Measurements from ENCODE around the gene FYB2.

The FYB2 gene

DNA sequence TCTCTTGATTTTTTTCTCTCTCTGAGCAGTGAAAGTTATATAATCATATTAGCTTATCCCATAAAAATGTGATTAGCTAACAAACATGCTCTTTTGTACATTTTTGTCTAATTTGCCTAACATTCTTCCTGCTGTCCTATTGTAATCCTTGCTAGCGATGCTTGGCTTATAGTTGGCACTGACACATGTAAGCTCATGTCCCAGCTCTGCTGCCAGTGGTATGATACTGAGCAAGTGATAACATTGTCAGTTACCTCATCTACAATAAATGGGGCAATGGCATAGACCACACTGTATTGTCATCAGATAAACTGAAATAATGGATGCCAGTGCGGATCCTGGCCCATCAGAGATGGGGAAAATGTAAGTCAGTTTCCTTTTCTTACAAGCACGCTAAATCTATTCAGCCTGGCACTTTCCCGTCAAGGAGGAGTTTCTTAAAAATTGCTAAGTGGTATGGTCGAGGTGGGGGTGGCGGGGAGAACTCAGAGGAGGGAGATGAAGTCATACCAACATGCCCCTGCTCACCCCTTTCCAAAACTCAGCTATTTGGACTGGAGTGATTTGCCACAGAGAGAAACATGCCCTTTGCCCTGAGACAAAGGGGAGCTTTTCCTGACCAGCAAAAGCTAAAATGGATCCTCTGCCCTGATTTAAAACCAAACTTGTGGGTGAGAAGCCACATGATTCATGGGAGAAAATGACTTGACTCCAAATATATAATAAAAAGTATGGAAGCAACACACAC lies 1.3 kb downstream of the FYB2 start:
- Histone ChIP-seq H3K4me1 (ENCODE audit: control insufficient read depth, low read length) (no peaks in the 10 kb centered on the region), H3K4me2 (ENCODE audit: low read length) (no peak overlapping the region), H3K9me2 (replicated peaks; ENCODE audit: control insufficient read depth, low read length) (no peaks in the 10 kb centered on the region), H3K79me2 (ENCODE audit: control insufficient read depth, low read length) (no peaks in the 10 kb centered on the region), H3K4me3 (ENCODE audit: low read length) (no peak overlapping the region), H3K9me3 (ENCODE audit: control insufficient read depth, insufficient read depth, low read length) (no peaks in the 10 kb centered on the region), H4K20me1 (ENCODE audit: control insufficient read depth, insufficient read depth, low read depth, low read length) (no peaks in the 10 kb centered on the region), H3K27ac (ENCODE audit: low read depth, low read length) (no peak overlapping the region), H3F3A (ENCODE audit: control insufficient read depth, insufficient read depth) (no peaks in the 10 kb centered on the region), H3K36me3 (ENCODE audit: control insufficient read depth, low read length) (no peaks in the 10 kb centered on the region), H3K27me3 (ENCODE audit: control insufficient read depth, low read length) (peaks cover 3% of the 10 kb centered on the region; the same call in 1 of the 2 replicates)
- TF ChIP-seq, protein P1, sequence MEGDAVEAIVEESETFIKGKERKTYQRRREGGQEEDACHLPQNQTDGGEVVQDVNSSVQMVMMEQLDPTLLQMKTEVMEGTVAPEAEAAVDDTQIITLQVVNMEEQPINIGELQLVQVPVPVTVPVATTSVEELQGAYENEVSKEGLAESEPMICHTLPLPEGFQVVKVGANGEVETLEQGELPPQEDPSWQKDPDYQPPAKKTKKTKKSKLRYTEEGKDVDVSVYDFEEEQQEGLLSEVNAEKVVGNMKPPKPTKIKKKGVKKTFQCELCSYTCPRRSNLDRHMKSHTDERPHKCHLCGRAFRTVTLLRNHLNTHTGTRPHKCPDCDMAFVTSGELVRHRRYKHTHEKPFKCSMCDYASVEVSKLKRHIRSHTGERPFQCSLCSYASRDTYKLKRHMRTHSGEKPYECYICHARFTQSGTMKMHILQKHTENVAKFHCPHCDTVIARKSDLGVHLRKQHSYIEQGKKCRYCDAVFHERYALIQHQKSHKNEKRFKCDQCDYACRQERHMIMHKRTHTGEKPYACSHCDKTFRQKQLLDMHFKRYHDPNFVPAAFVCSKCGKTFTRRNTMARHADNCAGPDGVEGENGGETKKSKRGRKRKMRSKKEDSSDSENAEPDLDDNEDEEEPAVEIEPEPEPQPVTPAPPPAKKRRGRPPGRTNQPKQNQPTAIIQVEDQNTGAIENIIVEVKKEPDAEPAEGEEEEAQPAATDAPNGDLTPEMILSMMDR (IDR thresholded peaks at IDR 0.05; ENCODE audit: low read depth, low read length, poor library complexity, severe bottlenecking) = no peak
- no peak for TF ChIP-seq EZH2phosphoT487 (IDR thresholded peaks at IDR 0.05; ENCODE audit: borderline replicate concordance, low read length)

DNA sequence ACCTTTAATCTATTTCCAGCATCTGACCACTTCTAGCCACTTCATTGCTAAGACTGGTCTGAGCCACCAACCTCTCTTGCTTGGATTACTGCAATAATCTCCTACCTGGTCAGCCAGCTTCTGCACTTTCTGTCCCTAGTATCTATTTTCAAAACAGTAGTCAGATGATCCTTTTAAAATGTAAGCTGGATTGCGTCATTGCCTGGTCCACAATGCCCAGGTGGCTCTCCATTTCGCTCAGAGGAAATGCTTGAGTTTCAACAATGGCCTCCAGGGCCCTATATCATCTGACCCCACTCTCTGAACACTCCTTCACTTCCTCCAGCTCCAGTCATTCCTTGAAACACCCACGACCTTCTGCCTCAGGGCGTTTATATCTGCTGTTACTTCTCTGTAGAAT lies 2.3 kb downstream of the FYB2 start:
- no peaks in the 10 kb centered on the region for H3K9me3 ChIP-seq (ENCODE audit: control insufficient read depth, insufficient read depth, low read length)
- no peaks in the 10 kb centered on the region for H4K20me1 ChIP-seq (ENCODE audit: control insufficient read depth, insufficient read depth, low read depth, low read length)
- no peaks in the 10 kb centered on the region for H3K36me3 ChIP-seq (ENCODE audit: control insufficient read depth, low read length)
- no peaks in the 10 kb centered on the region for H3F3A ChIP-seq (ENCODE audit: control insufficient read depth, insufficient read depth)
- TF ChIP-seq, protein P1 (IDR thresholded peaks at IDR 0.05; ENCODE audit: low read depth, low read length, poor library complexity, severe bottlenecking) = no peak
- TF ChIP-seq EZH2phosphoT487 (IDR thresholded peaks at IDR 0.05; ENCODE audit: borderline replicate concordance, low read length) = no peak
- H3K4me2 ChIP-seq (ENCODE audit: low read length) = no peak overlapping the region
- H3K4me3 ChIP-seq (ENCODE audit: low read length) = no peak overlapping the region
- H3K9me2 ChIP-seq (replicated peaks; ENCODE audit: control insufficient read depth, low read length) = no peaks in the 10 kb centered on the region
- H3K27me3 ChIP-seq (ENCODE audit: control insufficient read depth, low read length) = peaks cover 3% of the 10 kb centered on the region; the same call in 1 of the 2 replicates
- no peaks in the 10 kb centered on the region for H3K4me1 ChIP-seq (ENCODE audit: control insufficient read depth, low read length)
- no peaks in the 10 kb centered on the region for H3K79me2 ChIP-seq (ENCODE audit: control insufficient read depth, low read length)
- no peak overlapping the region for H3K27ac ChIP-seq (ENCODE audit: low read depth, low read length)

DNA sequence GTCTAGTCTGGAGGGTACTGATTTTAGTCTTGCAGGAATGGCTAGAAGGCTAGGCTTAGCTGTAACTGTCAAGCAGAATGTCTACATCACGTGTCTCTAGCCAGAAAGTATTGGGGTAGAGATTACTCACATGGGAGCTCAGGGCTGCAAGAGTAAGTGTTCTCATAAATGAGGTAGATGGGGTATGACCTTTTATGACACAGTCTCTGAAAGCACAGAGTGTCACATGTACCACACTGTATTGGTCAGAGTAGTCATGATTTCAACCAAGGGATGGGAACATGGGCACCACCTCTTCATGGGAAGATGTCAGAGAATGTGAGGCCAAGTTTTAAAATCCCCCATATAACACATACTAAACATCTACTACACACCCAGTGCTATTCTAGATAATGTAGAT lies 2.9 kb downstream of the FYB2 start:
- H3K4me1 ChIP-seq (ENCODE audit: control insufficient read depth, low read length) = no peaks in the 10 kb centered on the region
- H3K36me3 ChIP-seq (ENCODE audit: control insufficient read depth, low read length) = no peaks in the 10 kb centered on the region
- TF ChIP-seq EZH2phosphoT487 (IDR thresholded peaks at IDR 0.05; ENCODE audit: borderline replicate concordance, low read length) = no peak
- no peaks in the 10 kb centered on the region for H3K9me3 ChIP-seq (ENCODE audit: control insufficient read depth, insufficient read depth, low read length)
- no peak overlapping the region for H3K4me2 ChIP-seq (ENCODE audit: low read length)
- no peaks in the 10 kb centered on the region for H3K79me2 ChIP-seq (ENCODE audit: control insufficient read depth, low read length)
- no peaks in the 10 kb centered on the region for H4K20me1 ChIP-seq (ENCODE audit: control insufficient read depth, insufficient read depth, low read depth, low read length)
- H3K27ac ChIP-seq (ENCODE audit: low read depth, low read length) = no peak overlapping the region
- no peaks in the 10 kb centered on the region for H3K9me2 ChIP-seq (replicated peaks; ENCODE audit: control insufficient read depth, low read length)
- H3K4me3 ChIP-seq (ENCODE audit: low read length) = no peak overlapping the region
- no peaks in the 10 kb centered on the region for H3F3A ChIP-seq (ENCODE audit: control insufficient read depth, insufficient read depth)
- H3K27me3 ChIP-seq (ENCODE audit: control insufficient read depth, low read length) = peaks cover 2% of the 10 kb centered on the region; the same call in 1 of the 2 replicates

DNA sequence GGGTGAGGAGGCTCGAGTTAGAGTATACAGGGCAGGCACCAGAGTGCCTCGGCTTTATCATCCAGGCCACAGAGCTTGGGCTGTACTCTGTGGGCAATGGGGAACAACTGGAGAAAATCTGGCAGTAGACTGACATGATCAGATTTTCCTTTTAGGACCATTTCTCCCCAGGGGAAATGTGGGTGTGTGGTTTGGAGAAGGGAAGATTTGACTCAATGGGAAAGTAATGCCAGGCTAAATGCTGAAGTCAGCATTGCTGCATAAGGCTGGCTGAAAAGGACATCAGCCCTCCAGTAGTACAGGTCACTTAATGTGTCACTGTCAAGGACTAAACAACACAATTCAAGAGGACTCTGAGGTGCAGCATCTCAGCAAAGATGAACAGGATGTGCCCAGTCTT lies 5.0 kb downstream of the FYB2 start:
- TF ChIP-seq, protein P1 (IDR thresholded peaks at IDR 0.05; ENCODE audit: low read depth, low read length, poor library complexity, severe bottlenecking) = no peak
- no peak for TF ChIP-seq EZH2phosphoT487 (IDR thresholded peaks at IDR 0.05; ENCODE audit: borderline replicate concordance, low read length)
- no peak overlapping the region for H3K27ac ChIP-seq (ENCODE audit: low read depth, low read length)
- no peaks in the 10 kb centered on the region for H4K20me1 ChIP-seq (ENCODE audit: control insufficient read depth, insufficient read depth, low read depth, low read length)
- H3K27me3 ChIP-seq (ENCODE audit: control insufficient read depth, low read length) = no peaks in the 10 kb centered on the region
- H3K79me2 ChIP-seq (ENCODE audit: control insufficient read depth, low read length) = no peaks in the 10 kb centered on the region
- H3K9me3 ChIP-seq (ENCODE audit: control insufficient read depth, insufficient read depth, low read length) = no peaks in the 10 kb centered on the region
- H3K36me3 ChIP-seq (ENCODE audit: control insufficient read depth, low read length) = no peaks in the 10 kb centered on the region
- no peaks in the 10 kb centered on the region for H3F3A ChIP-seq (ENCODE audit: control insufficient read depth, insufficient read depth)
- H3K9me2 ChIP-seq (replicated peaks; ENCODE audit: control insufficient read depth, low read length) = no peaks in the 10 kb centered on the region
- no peak overlapping the region for H3K4me3 ChIP-seq (ENCODE audit: low read length)
- no peak overlapping the region for H3K4me2 ChIP-seq (ENCODE audit: low read length)
- no peaks in the 10 kb centered on the region for H3K4me1 ChIP-seq (ENCODE audit: control insufficient read depth, low read length)
